ENCODE measurements around the gene IGSF8.

The IGSF8 gene

GRCh38 chr1:160064164-160064563 lies 34.3 kb downstream of the IGSF8 start:
- Histone ChIP-seq H3K9me3 (ENCODE audit: control insufficient read depth, insufficient read depth, low read depth, low read length) (no peaks in the 10 kb centered on the region), H3K4me3 (ENCODE audit: low read depth, low read length) (no peak overlapping the region), H3K36me3 (ENCODE audit: control insufficient read depth in 2 of 2, insufficient read depth in 1 of 2, low read length in 2 of 2) (no peaks in the 10 kb centered on the region), H3K4me1 (ENCODE audit: control insufficient read depth, insufficient read depth, low read length) (no peaks in the 10 kb centered on the region), H3K27ac (ENCODE audit: extremely low read depth, low read depth, low read length) (no peak overlapping the region)
- ChIA-PET CTCF (interaction anchor here (0.9 to 3.8 kb wide), 6 partner anchors 12 to 57 kb away, joined by 3 to 16 read pairs (median 7); no protein-coding TSS in a partner anchor), POLR2A (interaction anchor here (0.6 kb wide), 1 partner anchor 104 kb away, joined by 4 read pairs; no protein-coding TSS in a partner anchor)
- TF ChIP-seq ZNF510 (tag by site-specific recombination; IDR thresholded peaks at IDR 0.05; ENCODE audit: insufficient replicate concordance) (no peak), ZNF398 (tag by site-specific recombination; IDR thresholded peaks at IDR 0.05) (no peak), PATZ1 (tag by site-specific recombination; IDR thresholded peaks at IDR 0.05) (no peak), ZEB2 (tag by site-specific recombination; IDR thresholded peaks at IDR 0.05) (no peak), ZNF701 (tag by site-specific recombination; IDR thresholded peaks at IDR 0.05) (no peak), ZNF394 (tag by site-specific recombination; IDR thresholded peaks at IDR 0.05; ENCODE audit: borderline replicate concordance) (no peak), KLF9 (tag by site-specific recombination; IDR thresholded peaks at IDR 0.05; ENCODE audit: low read depth) (no peak), ZNF274 (IDR thresholded peaks at IDR 0.05; ENCODE audit: low read length) (no peak), ZNF274 (tag by site-specific recombination; IDR thresholded peaks at IDR 0.05; ENCODE audit: borderline replicate concordance) (no peak), ZBTB1 (tag by site-specific recombination; IDR thresholded peaks at IDR 0.05) (no peak), ZBTB7A (tag by site-specific recombination; IDR thresholded peaks at IDR 0.05; ENCODE audit: low read depth) (no peak), GLIS1 (tag by site-specific recombination; IDR thresholded peaks at IDR 0.05) (no peak), BCL6B (tag by site-specific recombination; IDR thresholded peaks at IDR 0.05) (no peak), ZNF248 (tag by site-specific recombination; IDR thresholded peaks at IDR 0.05) (no peak), ZNF785 (tag by site-specific recombination; IDR thresholded peaks at IDR 0.05) (no peak), ZNF155 (tag by site-specific recombination; IDR thresholded peaks at IDR 0.05) (no peak), ZNF112 (tag by site-specific recombination; IDR thresholded peaks at IDR 0.05) (no peak), HOXC10 (CRISPR knock-in tag; IDR thresholded peaks at IDR 0.05) (no peak)

- Histone ChIP-seq H3K4me1 (ENCODE audit: control insufficient read depth, insufficient read depth, low read length) (no peaks in the 10 kb centered on the region), H3K4me3 (ENCODE audit: low read depth, low read length) (no peak overlapping the region), H3K36me3 (ENCODE audit: control insufficient read depth in 2 of 2, insufficient read depth in 1 of 2, low read length in 2 of 2) (no peaks in the 10 kb centered on the region), H3K27ac (ENCODE audit: extremely low read depth, low read depth, low read length) (no peak overlapping the region), H3K9me3 (ENCODE audit: control insufficient read depth, insufficient read depth, low read depth, low read length) (no peaks in the 10 kb centered on the region)
- TF ChIP-seq ZNF23 (tag by site-specific recombination; IDR thresholded peaks at IDR 0.05; ENCODE audit: borderline replicate concordance) (no peak), ZNF768 (tag by site-specific recombination; IDR thresholded peaks at IDR 0.05) (no peak), ZXDB (tag by site-specific recombination; IDR thresholded peaks at IDR 0.05) (no peak), ZNF19 (tag by site-specific recombination; IDR thresholded peaks at IDR 0.05; ENCODE audit: low read depth) (no peak), ZNF639 (tag by site-specific recombination; IDR thresholded peaks at IDR 0.05) (no peak), ZNF214 (tag by site-specific recombination; IDR thresholded peaks at IDR 0.05; ENCODE audit: borderline replicate concordance) (no peak), ZNF350 (tag by site-specific recombination; IDR thresholded peaks at IDR 0.05) (no peak), SCRT1 (tag by site-specific recombination; IDR thresholded peaks at IDR 0.05; ENCODE audit: borderline replicate concordance) (no peak)
- ChIA-PET POLR2A (no interaction called here), CTCF (interaction anchor here (1.3 to 3.8 kb wide), 4 partner anchors 13 to 23 kb away, joined by 3 to 16 read pairs (median 13); no protein-coding TSS in a partner anchor)
Measured at GRCh38 chr1:160063176-160063575, 35.2 kb downstream of the IGSF8 start.
